CD14-positive monocyte (primary cell): ENCODE results near the gene RELB. TPM values are rescaled to one million over a fixed set of nuclear protein-coding genes. Genes with fewer than 3 reads are reported as not detected.

Experiments used
- DNase-seq, 3 donors: peaks; one replicate each; pipeline ENCODE4 v3.0.0-alpha.2; 2011 to 2022
- H2AFZ ChIP-seq: 2 replicates; pipeline ENCODE4 v1.6.0; 2012; ENCODE audit warnings: mild to moderate bottlenecking, low read depth, low read length, inconsistent platforms; ENCODE audit not compliant: insufficient read depth, poor library complexity, severe bottlenecking
- H3K27ac ChIP-seq, 2 donors: 1 replicate in 1 of 2; 2 replicates in 1 of 2; pipeline ENCODE4 v1.5.1; 2012 to 2013; ENCODE audit warnings: low read length in 2 of 2, control low read depth in 1 of 2, inconsistent platforms in 1 of 2, low read depth in 1 of 2, mild to moderate bottlenecking in 1 of 2
- H3K27me3 ChIP-seq, 2 donors: one replicate each; pipeline versions ENCODE4 v1.6.0 to v1.6.1; 2011 to 2013; ENCODE audit warnings: low read length in 2 of 2; ENCODE audit not compliant: control insufficient read depth in 2 of 2, insufficient read depth in 2 of 2
- H3K36me3 ChIP-seq, 2 donors: replicated peaks in 1 of 2; 1 replicate in 1 of 2; 2 replicates in 1 of 2; pipeline versions ENCODE4 v1.5.1 to v1.6.1; 2012 to 2013; ENCODE audit warnings: low read length in 2 of 2, control low read depth in 1 of 2, inconsistent platforms in 1 of 2, mild to moderate bottlenecking in 1 of 2; ENCODE audit not compliant: insufficient read depth in 2 of 2, control insufficient read depth in 1 of 2
- H3K4me1 ChIP-seq, 2 donors: 1 replicate in 1 of 2; 2 replicates in 1 of 2; pipeline versions ENCODE4 v1.5.1 to v1.6.1; 2012 to 2013; ENCODE audit warnings: low read length in 2 of 2, control low read depth in 1 of 2, inconsistent platforms in 1 of 2, mild to moderate bottlenecking in 1 of 2, moderate library complexity in 1 of 2; ENCODE audit not compliant: insufficient read depth in 2 of 2, control insufficient read depth in 1 of 2
- H3K4me2 ChIP-seq: replicated peaks from 2 replicates; pipeline ENCODE3; 2012; ENCODE audit warnings: low read length, moderate library complexity, mild to moderate bottlenecking; ENCODE audit not compliant: poor library complexity, severe bottlenecking; ENCODE audit errors: extremely low read depth
- H3K4me3 ChIP-seq, 3 experiments: fragments of 200-600 bp in 1 of 3; sonication (generic) in 1 of 3; replicated peaks in 1 of 3; 1 replicate in 2 of 3; 2 replicates in 1 of 3; pipeline ENCODE4 v1.5.1; 2011 to 2013; ENCODE audit warnings: low read length in 3 of 3, mild to moderate bottlenecking in 3 of 3, control low read depth in 2 of 3, low read depth in 2 of 3, inconsistent platforms in 1 of 3, moderate library complexity in 1 of 3
- H3K79me2 ChIP-seq: 2 replicates; pipeline ENCODE4 v1.6.0; 2012; ENCODE audit warnings: mild to moderate bottlenecking, control low read depth, inconsistent platforms, low read length, moderate library complexity; ENCODE audit not compliant: insufficient read depth
- H3K9ac ChIP-seq: 2 replicates; pipeline ENCODE4 v1.6.0; 2017; ENCODE audit warnings: low read length, mild to moderate bottlenecking; ENCODE audit not compliant: insufficient read depth, poor library complexity, severe bottlenecking
- H3K9me3 ChIP-seq, 2 donors: replicated peaks in 1 of 2; 1 replicate in 1 of 2; 2 replicates in 1 of 2; pipeline versions ENCODE4 v1.5.1 to v1.6.1; 2012 to 2013; ENCODE audit warnings: low read length in 2 of 2, control low read depth in 1 of 2; ENCODE audit not compliant: control insufficient read depth in 1 of 2, insufficient read depth in 1 of 2
- H4K20me1 ChIP-seq: 2 replicates; pipeline ENCODE4 v1.6.0; 2012; ENCODE audit warnings: mild to moderate bottlenecking, low read length, control low read depth, moderate library complexity; ENCODE audit not compliant: insufficient read depth
- H3K27ac Mint-ChIP-seq, 7 donors: one replicate each; pipeline ENCODE4 v1.8.0; 2020; ENCODE audit warnings: mild to moderate bottlenecking in 7 of 7, mixed read lengths in 7 of 7, moderate library complexity in 6 of 7, inconsistent platforms in 2 of 7
- H3K27me3 Mint-ChIP-seq, 3 donors: one replicate each; pipeline ENCODE4 v1.8.0; 2021 to 2022; ENCODE audit warnings: low read depth in 3 of 3, mild to moderate bottlenecking in 3 of 3, mixed read lengths in 3 of 3, moderate library complexity in 3 of 3, inconsistent platforms in 1 of 3
- H3K36me3 Mint-ChIP-seq, 2 donors: one replicate each; pipeline ENCODE4 v1.8.0; 2020; ENCODE audit warnings: mixed read lengths in 2 of 2, inconsistent platforms in 1 of 2, mild to moderate bottlenecking in 1 of 2
- H3K4me1 Mint-ChIP-seq: one replicate; pipeline ENCODE4 v1.8.0; 2020; ENCODE audit warnings: mild to moderate bottlenecking, mixed read lengths
- H3K4me3 Mint-ChIP-seq, 2 donors: one replicate each; pipeline ENCODE4 v1.8.0; 2020; ENCODE audit warnings: mild to moderate bottlenecking in 2 of 2, mixed read lengths in 2 of 2, moderate library complexity in 1 of 2
- H3K9me3 Mint-ChIP-seq, 7 donors: one replicate each; pipeline ENCODE4 v1.8.0; 2020 to 2022; ENCODE audit warnings: mixed read lengths in 7 of 7, mild to moderate bottlenecking in 6 of 7, moderate library complexity in 6 of 7, inconsistent platforms in 2 of 7
- CTCF ChIP-seq: fragments of 200-600 bp; IDR thresholded peaks from one replicate; pipeline ENCODE4 v1.8.0; 2022; ENCODE audit warnings: antibody characterized with exemption, mild to moderate bottlenecking
- WGBS: methylation state at CpG from one replicate; pipeline ENCODE4 v1.1.5; 2013; ENCODE audit warnings: missing lambda C conversion rate; ENCODE audit not compliant: insufficient coverage; 5-methylcytosine and 5-hydroxymethylcytosine counted together
- intact Hi-C, 2 donors: fragments of 100-400 bp; cut with micrococcal nuclease; formaldehyde crosslinking; loops; one replicate each; pipeline versions ENCODE4 v1.15.0 to v1.15.1; 2023
- polyA plus RNA-seq, 3 donors: library from polyadenylated mRNA; depleted of rRNA in 1 of 3; unstranded in 2 of 3; stranded (reverse) in 1 of 3; fragments of 300-500 nt in 2 of 3; fragments of >200 nt in 1 of 3; fragmentation: Illumina TruSeq in 2 of 3; gene quantifications; 1 replicate in 2 of 3; 2 replicates in 1 of 3; pipeline ENCODE4 v1.2.3, GENCODE V29; 2012 to 2021

RELB gene
- polyA plus RNA-seq, 3 donors: 32.3 to 35.0 (median 34.4) TPM

- intact Hi-C loops: loop anchor here (5.0 kb wide), 2 partner anchors 37 to 108 kb away; partner anchors contain the start of gene NECTIN2 (in 1 of the 2)
- Histone ChIP-seq H3K36me3 (peaks cover 11 to 12% of the 10 kb centered on the region in 2 donors), H3K4me1 (peaks cover 23 to 32% of the 10 kb centered on the region in 2 donors), H3K27ac (peak overlapping the region; percentile 39 to 89), H3K4me2 (peak overlapping the region; percentile 90), H3K79me2 (peaks cover 67% of the 10 kb centered on the region), H3K9ac (peak overlapping the region; percentile 97), H3K4me3 (peak overlapping the region; percentile 93 to 99 (median 94)), H4K20me1 (peaks cover 49% of the 10 kb centered on the region), H3K27me3 (no peaks in the 10 kb centered on the region), H2AFZ (peak overlapping the region; percentile 96), H3K9me3 (no peaks in the 10 kb centered on the region)
- peaks cover 14 to 20% of the 10 kb centered on the region in 2 donors for H3K36me3 Mint-ChIP-seq
- H3K27ac Mint-ChIP-seq: peak overlapping the region; percentile 53 to 96 (median 86)
- peaks cover 0 to 2% (median 2%) of the 10 kb centered on the region in 3 donors for H3K27me3 Mint-ChIP-seq
- WGBS: 4% methylated on average over 36 of the region's 40 CpGs
- peak in 1 of 3 donors; percentile 31 for DNase-seq
- TF ChIP-seq CTCF: no peak
- H3K4me1 Mint-ChIP-seq: peaks cover 41% of the 10 kb centered on the region
- peak overlapping the region; percentile 98 to 99 for H3K4me3 Mint-ChIP-seq
- no peaks in the 10 kb centered on the region for H3K9me3 Mint-ChIP-seq
Measured at GRCh38 chr19:44955505-44956439, 45.5 kb upstream of the RELB start.

DNA sequence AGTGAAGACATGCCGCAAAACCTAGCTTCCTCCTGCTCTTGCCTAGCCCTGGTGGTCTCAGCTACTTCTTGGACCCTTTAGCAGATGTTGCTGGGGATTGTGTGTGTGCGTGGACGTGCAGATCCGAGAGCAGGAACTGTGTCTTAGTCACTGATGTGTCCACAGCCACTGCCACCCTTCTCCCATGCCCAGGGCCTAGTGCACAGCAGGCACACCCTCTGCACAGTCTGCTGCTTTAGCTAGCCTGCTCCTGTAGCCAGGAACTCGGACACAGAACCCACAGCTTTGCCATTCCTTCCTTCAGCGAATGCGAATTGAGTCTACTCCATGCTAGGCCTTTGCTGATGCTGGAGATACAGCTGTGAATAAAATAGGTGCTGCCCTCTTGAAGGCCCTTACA lies 43.7 kb upstream of the RELB start:
- Mint-ChIP-seq H3K9me3 (no peaks in the 10 kb centered on the region), H3K27ac (peak overlapping the region in 3 of 7 donors; percentile 1 to 12 (median 6)), H3K27me3 (no peaks in the 10 kb centered on the region), H3K36me3 (peaks cover 26 to 33% of the 10 kb centered on the region in 2 donors), H3K4me3 (no peak overlapping the region), H3K4me1 (peaks cover 41% of the 10 kb centered on the region)
- Histone ChIP-seq H3K4me3 (no peak overlapping the region), H3K79me2 (peaks cover 85% of the 10 kb centered on the region), H3K36me3 (peaks cover 21 to 28% of the 10 kb centered on the region in 2 donors), H3K27ac (no peak overlapping the region), H3K9ac (no peak overlapping the region), H4K20me1 (peaks cover 64% of the 10 kb centered on the region), H3K4me1 (peaks cover 23 to 32% of the 10 kb centered on the region in 2 donors), H3K27me3 (no peaks in the 10 kb centered on the region), H3K4me2 (no peak overlapping the region), H2AFZ (no peak overlapping the region), H3K9me3 (no peaks in the 10 kb centered on the region)
- WGBS: 87% methylated on average over 3 of the region's 7 CpGs
- intact Hi-C loops: loop anchor here (5.0 kb wide), 2 partner anchors 35 to 110 kb away; partner anchors contain the start of gene NECTIN2 (in 1 of the 2)
- no peak for DNase-seq
- TF ChIP-seq CTCF: no peak
